Posterior cingulate gyrus (tissue), 11 donors: ENCODE measurements around the gene OSBP2.
A peak's percentile ranks its signal among the peaks of the same experiment; 100 is the strongest.

Experiments
- DNase-seq, 10 donors: peaks; one replicate each; pipeline versions ENCODE4 v3.0.0 to v3.0.0-alpha.2; 2020 to 2021; ENCODE audit warnings: mixed read lengths in 3 of 10
- intact Hi-C: fragments of 100-400 bp; cut with DNase I; formaldehyde crosslinking; loops from one replicate; pipeline ENCODE4 v1.15.1; 2023

The OSBP2 gene

GRCh38 chr22:30889268-30889995, 194.8 kb downstream of the OSBP2 start:
- peak in 5 of 10 donors; percentile 0 to 61 (median 8) for DNase-seq
- intact Hi-C loops, result no loop called here

GRCh38 chr22:30889996-30890480, 195.4 kb downstream of the OSBP2 start:
- peak in 5 of 10 donors; percentile 0 to 55 (median 39) for DNase-seq
- intact Hi-C loops, result no loop called here

DNA sequence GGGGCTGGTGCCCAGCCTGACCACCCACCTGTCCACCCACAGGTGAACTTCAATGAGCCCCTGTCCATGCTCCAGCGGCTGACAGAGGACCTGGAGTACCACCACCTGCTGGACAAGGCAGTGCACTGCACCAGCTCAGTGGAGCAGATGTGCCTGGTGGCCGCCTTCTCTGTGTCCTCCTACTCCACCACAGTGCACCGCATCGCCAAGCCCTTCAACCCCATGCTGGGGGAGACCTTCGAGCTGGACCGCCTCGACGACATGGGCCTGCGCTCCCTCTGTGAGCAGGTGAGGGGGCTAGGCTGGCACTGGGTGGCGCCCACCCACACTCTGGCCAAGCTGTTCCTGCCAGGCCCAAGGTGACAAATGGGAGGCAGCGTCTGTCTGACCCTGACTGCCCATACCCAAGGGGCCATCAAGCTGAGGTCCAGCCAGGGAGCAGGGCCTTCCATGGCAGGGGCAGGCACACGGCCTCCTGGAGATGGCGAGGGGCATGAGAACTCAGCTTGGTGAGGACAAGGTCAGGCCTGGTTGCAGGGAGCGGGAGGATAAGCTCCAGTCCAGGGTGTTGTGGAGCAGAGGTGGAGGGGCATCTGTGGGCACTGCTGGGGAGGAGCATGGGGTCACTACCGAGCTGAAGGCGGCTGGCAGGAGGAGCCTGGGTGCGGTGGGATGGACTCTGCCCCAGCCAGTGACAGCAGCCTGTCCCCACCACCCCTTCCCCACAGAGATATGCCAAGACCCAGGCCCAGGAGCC, 196.2 kb downstream of the OSBP2 start:
- DNase-seq, result peak in 7 of 10 donors; percentile 35 to 94 (median 61)
- intact Hi-C loops, result no loop called here

DNA sequence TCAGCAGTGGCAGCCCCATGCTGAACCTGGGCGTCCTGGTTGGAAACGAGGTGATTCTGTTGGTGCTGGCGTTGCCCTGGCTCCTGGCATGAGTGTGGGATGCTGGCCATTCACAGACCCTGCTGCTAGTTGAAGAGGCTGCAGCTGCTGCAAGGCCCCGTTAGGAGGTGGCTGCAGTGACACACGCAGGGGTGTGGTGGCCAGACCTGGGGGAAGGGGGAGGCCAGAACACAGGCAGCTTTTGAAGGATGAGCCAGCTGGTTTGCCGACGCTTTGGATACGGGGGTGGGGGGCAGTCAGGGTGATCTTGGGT, 196.7 kb downstream of the OSBP2 start:
- peak in 4 of 10 donors; percentile 1 to 70 (median 41) for DNase-seq
- intact Hi-C loops, result no loop called here

DNA sequence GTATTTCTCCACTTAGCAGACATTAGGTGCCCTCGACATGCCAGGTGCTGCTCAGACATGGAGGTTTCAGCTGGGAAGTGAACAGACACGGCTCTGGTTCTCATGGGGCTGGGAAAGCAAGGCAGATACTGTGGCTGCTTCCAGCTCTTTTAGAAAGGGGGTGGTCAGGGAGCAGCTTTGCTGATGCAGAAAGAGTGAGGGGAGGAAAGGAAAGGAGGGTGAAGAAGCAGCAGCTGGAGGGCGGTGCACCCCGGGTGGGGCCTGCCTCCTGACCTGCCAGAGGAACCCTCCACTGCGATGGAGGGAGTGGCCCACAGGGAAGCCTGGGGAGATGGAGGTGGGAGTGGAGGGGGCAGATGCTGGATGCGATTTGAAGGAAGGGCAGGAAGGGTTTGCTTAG, 197.1 kb downstream of the OSBP2 start:
- intact Hi-C loops, result no loop called here

DNA sequence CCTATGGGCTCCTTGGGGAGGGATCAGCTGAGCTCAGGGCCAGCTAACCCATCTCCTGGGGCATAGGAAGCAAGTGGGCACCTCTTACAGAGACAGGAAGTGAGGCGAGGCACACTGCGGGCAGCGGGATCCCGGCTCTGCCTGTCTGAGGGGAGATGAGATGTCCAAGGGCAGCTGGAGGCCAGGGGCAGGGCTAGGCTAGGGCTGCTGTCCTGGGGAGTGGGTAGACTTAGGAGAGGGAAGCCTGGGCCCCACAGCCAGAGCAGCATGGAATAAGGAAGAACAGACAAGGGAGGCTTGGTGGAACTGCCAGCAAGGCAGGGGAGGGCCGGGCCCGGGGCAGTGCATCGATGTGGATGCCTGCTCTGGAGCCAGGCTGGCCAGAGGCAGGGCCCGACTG, 197.6 kb downstream of the OSBP2 start:
- intact Hi-C loops, result no loop called here
- DNase-seq, result peak in 4 of 10 donors; percentile 1 to 79 (median 57)

More for the DNA sequence above, 197.1 kb downstream of the OSBP2 start:
- peak in 3 of 10 donors; percentile 0 to 50 (median 31) for DNase-seq

DNA sequence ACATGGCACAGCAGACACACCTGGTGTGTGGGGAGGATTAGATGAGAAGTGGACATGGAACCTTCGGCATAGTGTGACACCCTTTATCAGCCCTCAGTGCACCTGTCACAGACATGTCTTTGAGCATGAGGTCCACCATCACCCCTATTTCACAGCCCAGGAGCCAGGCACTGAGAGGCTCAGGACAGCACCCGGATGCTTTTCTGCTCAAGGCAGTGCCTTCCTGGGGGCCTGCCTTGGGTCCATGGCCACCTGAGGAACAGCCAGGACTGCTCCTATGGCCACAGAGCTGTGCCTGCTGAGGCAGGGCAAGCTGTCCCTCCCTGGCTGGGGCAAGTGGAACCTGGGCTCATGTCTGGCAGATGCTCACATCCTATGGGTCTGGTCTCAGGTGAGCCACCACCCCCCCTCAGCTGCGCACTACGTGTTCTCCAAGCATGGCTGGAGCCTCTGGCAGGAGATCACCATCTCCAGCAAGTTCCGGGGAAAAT, 198.1 kb downstream of the OSBP2 start:
- DNase-seq, result peak in 2 of 10 donors; percentile 38 to 74
- intact Hi-C loops, result no loop called here

DNA sequence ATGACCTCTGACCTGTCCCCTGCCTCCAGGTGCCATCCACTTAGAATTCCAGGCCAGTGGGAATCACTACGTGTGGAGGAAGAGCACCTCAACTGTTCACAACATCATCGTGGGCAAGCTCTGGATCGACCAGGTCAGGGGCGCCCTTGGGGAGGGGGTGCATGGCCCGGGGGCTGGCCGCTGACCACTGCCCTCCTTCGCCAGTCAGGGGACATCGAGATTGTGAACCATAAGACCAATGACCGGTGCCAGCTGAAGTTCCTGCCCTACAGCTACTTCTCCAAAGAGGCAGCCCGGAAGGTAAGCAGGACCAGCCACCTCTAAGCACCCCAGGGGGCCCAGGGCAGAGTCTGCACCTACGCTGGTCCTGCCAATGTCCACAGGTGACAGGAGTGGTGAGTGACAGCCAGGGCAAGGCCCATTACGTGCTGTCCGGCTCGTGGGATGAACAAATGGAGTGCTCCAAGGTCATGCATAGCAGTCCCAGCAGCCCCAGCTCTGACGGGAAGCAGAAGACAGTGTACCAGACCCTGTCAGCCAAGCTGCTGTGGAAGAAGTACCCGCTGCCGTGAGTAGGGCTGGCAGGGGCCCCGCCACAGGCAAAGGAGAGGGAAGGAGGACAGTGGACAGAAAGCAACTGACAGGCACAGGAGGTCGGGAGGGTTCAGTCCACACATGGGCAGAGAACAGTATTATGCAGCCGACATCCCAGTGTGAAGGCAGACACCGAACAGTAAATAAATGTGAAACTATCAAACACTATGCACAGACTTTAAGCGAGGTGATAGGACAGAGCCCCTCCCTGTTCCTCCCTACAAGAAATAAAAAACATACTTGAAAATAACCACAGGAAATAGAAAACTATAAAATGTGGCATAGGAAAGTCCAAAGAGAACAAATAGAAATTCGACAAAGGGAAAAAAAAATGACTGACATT, 199.0 kb downstream of the OSBP2 start:
- DNase-seq, result peak in 2 of 10 donors; percentile 49 to 58
- intact Hi-C loops, result no loop called here

DNA sequence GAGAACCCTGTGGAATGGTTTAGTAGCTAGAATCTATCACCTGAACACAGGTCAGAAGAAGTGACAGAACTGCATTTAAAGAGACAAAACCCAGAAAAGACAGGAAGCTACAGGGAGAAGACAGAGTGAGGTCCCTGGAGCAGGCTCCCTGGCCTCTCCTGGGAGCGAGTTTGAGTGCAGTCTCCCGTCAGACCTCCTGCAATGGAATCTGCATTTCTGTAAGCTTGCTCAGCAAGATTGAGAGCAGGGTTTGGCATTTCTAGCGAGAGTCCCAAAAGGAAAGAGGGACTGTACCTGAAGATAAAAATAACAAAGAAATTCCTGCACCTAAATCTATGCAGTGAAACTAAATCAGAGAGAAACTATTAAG, 199.7 kb downstream of the OSBP2 start:
- intact Hi-C loops, result no loop called here

DNA sequence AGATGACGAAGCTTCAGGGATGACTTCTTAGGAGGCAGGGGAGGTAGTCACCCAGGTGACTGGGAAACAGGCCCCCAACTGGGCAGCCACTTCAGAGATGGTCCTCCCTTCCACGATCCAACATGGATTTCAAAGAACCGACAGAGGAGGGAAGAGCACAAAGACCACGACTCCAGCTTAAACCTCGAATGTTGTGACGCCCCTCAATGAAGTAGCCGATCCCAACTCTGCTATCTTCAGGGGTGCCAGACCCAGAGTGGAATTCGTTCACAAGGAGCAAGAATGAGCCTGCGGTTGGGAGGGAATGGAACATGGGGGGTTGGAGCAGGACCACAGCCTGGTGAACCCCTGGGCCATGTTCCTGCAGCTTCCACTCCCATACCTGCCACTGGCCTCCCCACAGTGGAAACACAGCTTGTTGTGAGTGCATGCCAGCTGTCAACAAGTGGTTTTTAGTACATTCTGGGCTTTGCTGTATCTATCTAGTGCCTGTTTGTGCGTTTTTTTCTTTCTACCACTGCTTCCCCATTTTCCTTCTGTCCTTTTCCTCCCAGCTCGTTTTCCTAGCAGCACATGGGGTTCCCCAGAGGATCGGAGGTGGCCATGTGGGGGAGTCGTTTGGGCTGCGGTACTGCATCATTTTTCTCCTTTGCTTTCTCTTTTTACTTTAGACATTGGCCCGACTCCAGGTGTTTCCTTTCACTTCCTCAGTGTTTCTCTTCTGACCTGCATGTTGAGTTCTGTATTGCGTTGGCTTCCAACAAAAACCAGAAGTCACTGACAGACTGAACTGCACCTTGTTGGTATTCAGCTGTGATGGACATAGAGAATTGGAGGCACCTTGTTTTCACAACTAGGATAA, 208.1 kb downstream of the OSBP2 start:
- no peak for DNase-seq
- intact Hi-C loops, result no loop called here

More for the DNA sequence above, 199.7 kb downstream of the OSBP2 start:
- peak in 1 of 10 donors; percentile 22 for DNase-seq

DNA sequence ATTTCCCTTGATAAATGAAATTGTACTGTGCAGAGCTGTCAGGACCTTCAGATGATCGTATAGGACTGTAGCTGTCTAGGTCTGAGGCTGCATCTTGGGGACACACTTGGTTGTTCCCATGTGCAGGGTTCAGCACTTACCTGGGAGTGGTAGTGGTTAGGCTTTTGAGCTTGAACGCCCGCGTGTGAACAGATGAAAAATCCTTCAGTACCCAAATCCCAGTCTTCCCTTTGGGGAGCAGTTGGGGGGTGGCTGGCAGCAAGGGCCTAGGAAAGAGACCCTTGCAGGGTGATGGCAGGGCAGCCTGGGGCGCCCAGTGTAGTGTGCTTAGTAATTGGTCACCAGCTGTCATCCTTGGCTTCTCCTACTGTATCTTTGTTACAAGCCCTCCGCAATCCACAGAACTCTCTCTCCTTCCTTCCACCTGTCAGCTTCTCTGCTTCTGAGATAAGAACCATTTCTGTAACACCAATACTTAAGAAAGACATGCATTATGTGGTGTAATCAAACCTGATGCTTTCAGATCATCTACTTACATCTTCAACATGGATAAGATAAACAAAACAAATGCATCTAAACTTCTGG, 209.3 kb downstream of the OSBP2 start:
- DNase-seq, result no peak
- intact Hi-C loops, result no loop called here

GRCh38 chr22:30905696-30906341, 211.1 kb downstream of the OSBP2 start:
- peak in 2 of 10 donors; percentile 64 to 83 for DNase-seq
- intact Hi-C loops, result no loop called here

GRCh38 chr22:30906411-30906810, 211.7 kb downstream of the OSBP2 start:
- intact Hi-C loops, result no loop called here
- DNase-seq, result no peak

DNA sequence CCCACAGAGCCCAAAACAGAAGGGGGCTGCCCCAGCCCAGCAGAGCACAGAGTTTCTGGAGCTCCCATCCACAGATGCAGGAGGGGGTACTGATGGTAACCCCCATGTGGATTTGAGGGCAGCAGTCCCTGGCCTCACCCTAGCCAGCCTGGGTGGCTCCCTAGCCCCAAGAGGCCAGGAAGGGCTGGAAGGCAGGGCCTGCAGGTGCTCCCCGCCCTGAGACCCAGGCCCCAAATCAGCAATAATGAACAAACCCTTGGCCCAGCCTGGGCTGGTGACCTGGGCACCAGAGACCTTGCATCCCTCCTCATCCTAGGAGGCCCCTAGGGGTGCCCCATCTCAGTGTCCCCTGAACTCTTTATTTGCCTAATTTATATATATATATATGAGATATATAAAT, 212.3 kb downstream of the OSBP2 start:
- DNase-seq, result peak in 1 of 10 donors; percentile 42
- intact Hi-C loops, result no loop called here

DNA sequence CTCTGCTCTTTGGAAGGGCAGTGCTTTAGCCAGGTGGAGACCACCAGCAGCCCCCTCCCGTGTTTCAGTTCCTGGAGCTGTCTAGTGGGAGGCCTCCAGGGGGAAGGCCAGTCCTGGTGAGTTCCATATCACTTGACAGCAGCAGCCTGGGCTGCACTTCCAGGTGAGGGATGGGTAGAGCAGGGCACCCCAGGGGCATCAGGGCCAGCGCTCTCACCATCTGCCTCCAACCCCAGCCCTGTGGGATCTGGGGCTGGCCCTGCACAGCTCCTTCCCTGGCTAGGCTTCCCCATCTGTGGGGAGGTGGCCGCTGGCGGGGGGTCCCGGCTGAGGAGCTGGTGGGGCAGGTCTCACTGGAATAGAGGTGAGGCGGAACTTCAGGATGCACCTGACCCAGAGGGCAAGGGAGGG, 213.4 kb downstream of the OSBP2 start:
- intact Hi-C loops, result no loop called here
- DNase-seq, result peak in 1 of 10 donors; percentile 56

- intact Hi-C loops, result no loop called here
- DNase-seq, result no peak
These were observed 214.6 kb downstream of the OSBP2 start for GRCh38 chr22:30909306-30909705.

DNA sequence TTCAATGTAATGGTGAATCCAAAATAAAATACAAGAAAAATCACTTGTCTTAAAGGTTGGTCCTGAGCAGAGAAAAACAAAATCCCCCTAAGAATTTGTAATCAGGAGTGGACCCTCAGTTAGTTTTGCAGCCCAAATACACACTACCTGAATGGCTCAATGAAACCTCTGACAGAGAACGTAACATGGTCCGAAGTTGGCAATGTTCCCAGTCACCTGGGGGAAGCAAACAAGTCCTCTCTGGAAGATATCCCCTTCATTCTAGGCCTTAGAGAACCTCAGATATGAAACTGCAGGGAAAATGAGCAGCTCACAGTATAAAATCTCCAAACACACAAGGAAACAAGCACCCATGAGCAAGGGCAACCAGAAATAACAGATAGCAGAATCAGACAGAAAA, 215.7 kb downstream of the OSBP2 start:
- intact Hi-C loops, result no loop called here
- DNase-seq, result no peak

- intact Hi-C loops, result no loop called here
- DNase-seq, result no peak
These were observed 224.1 kb downstream of the OSBP2 start for GRCh38 chr22:30918761-30919160.

GRCh38 chr22:30919973-30920372, 225.3 kb downstream of the OSBP2 start:
- DNase-seq, result no peak
- intact Hi-C loops, result loop anchor here (1.0 kb wide), 2 partner anchors 157 to 286 kb away; no protein-coding TSS in a partner anchor
